CD1c-positive myeloid dendritic cell (primary cell): ENCODE measurements around the gene SNAPIN.

Experiments
- DNase-seq: peaks from one replicate; pipeline ENCODE4 v3.0.0-alpha.2; 2016; ENCODE audit errors: extremely low spot score

Gene SNAPIN

GRCh38 chr1:153658400-153659174 lies at the start of gene SNAPIN:
Gene SNAPIN (plus strand): TSS chr1:153658703. CDS start chr1:153658744, 41 bp downstream.
- DNase-seq: peak; percentile 94

GRCh38 chr1:153608742-153609584 lies 49.5 kb upstream of the SNAPIN start:
- peak; percentile 72 for DNase-seq

- DNase-seq: no peak
Observed at GRCh38 chr1:153609585-153609907, 49.0 kb upstream of the SNAPIN start.

- DNase-seq: peak; percentile 56
Observed at GRCh38 chr1:153610334-153610733, 48.2 kb upstream of the SNAPIN start.

- peak; percentile 68 for DNase-seq
Observed at GRCh38 chr1:153610811-153611301, 47.6 kb upstream of the SNAPIN start.

- no peak for DNase-seq
Observed at GRCh38 chr1:153611356-153611755, 47.1 kb upstream of the SNAPIN start.

GRCh38 chr1:153612111-153612754 lies 46.3 kb upstream of the SNAPIN start:
- DNase-seq: no peak

DNA sequence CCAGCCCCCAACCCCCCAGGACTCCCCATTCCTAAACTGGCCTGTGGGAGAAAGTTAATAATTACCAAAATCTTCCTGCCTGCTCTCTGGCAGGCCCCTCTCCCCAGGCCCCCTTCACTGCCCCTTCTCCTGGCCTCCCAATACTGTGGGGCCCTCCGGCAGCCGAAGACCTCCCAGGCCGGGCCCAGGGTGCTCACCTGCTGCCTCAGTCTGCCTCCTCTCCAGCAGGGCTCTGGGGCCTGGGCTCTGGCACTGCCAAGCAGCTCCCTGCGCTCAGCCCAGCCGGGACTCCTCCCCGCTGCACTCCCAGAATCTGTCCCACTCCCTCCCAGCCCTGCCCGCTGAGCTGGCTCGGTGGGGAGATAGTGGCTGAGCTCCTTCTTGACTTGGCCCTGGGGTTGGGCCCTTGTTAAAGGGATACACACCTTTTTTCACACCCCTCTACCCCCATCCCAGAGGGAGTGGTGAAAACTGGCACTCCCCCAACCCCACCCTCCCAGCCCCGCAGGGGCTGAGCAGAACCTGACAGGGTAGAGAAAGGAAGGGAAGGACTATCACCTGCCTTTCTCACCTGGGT lies 45.7 kb upstream of the SNAPIN start, which contains the start of gene S100A16:
S100A16 (minus strand) TSS at position 383 of the 577 bp plus-strand sequence. CDS start 4,986 bp downstream, outside the sequence.
- no peak for DNase-seq

GRCh38 chr1:153613406-153613805 lies 45.1 kb upstream of the SNAPIN start:
- DNase-seq: no peak

- no peak for DNase-seq
Observed at GRCh38 chr1:153614189-153614900, 44.2 kb upstream of the SNAPIN start.

DNA sequence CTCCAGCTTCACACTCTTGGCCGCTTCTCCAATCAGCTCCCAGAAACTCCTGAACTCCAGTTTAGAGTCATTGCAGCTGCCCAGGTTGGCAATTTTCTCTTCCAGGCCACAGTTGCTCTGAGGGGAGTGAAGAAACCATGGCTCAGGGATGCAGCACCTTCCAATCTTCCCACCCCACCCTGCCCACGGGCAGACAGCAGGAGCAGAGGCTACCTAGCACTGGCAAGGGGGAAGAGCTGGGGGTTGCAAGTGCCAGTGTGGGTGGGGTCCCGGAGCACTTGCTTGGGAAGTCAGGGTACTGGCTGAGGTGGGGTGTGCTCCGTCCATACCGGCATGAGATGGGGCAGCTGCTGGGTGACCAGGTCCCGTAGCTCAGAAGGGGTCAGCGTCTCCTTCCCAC lies 43.6 kb upstream of the SNAPIN start:
- DNase-seq: no peak

DNA sequence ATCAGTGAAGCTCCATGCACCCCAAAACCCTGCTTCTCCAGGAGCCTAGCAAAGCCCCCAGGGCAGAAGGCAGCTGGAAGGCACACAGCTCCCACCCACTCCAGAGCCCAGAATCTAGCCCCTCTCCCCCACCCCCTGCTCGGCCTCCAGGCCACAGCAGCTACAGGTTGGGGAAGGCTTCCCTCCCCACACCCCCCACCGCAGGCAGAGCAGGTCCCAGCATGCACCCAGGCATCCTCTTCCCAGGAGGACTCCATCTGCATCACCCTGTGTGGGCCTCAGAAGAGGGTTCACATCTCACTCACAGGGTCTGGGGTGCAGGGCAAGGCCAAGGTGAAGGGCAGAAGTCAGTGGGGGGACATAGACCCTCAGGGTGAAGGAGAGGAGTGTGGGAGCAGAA lies 43.1 kb upstream of the SNAPIN start:
- DNase-seq: no peak

DNA sequence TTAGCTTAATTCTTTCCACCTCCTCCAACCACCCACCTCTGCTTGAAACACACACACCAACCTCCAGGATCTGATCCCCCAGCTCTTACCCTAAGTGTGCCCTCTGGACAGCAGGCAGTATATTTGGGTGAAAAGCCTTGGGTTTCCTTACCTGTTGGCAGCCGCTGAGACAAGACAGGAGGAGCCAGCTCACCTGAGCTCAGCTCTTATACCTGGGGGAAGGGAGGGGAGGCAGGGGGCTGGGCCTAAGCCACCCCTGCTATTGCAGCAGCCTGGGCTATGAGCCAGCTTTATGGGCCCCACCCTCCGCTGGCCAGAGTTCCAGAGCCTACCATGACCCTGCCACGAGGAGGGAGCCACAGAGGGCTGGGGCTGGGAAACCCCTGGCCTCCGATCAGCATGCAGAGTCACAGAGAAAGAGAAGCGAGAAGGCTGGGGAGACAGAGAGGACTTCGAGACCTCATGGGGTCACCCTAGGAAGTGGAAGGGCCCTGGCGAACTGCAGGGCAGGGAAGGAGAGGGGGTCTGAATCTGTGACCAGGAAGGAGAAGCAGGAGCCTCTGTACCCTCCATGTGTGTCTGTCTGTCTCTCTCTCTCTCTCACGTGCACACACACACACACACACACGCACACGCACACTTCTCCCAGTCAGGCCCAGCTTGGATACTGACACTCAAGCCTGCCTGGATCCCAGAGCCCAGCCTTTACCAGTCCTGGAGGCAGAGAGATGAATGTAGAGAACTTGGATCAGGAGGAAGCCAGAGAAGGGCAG lies 42.2 kb upstream of the SNAPIN start, which contains the start of gene S100A14:
S100A14 (minus strand) TSS at position 182 of the 773 bp plus-strand sequence. CDS start 467 bp downstream, outside the sequence.
- no peak for DNase-seq

DNA sequence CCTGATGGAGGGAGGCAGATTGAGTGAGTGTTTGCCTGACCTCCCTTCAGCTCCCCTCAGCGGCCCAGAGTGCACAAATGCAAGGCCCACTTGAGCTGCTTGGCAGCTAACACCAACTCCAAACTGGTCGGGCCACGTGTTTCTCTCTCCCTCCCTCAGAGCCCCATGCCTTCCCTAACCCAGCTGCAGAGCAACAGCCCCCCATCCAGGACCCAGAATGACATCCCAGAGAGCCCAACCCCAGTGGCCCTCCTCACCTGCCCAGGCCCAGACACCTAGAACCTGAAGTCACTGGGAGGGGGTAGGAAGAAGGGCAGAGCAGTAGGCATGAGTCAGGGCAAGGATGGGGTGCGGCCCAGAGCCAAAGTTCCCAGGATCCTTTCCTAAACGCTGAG lies 41.6 kb upstream of the SNAPIN start:
- DNase-seq: no peak

DNA sequence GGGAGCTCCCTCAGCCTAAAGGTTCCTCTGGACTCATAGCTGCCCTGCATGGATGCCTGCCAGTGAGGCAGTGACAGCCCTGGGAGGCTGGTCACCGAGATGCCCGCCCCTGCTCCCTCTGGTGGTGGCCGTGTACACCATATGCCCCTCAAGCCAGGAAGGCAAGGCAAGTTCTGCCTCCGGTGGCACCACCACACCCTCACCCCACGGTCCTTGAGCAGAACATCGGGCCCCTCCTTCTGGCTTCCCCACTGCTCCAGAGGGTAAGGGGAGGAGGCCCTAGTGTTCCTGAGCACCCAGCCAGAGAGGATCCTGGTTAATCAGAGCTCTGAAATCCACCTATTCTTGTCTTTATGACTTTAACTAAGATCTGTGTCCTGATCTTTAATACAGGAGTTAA lies 40.8 kb upstream of the SNAPIN start:
- DNase-seq: peak; percentile 70

DNA sequence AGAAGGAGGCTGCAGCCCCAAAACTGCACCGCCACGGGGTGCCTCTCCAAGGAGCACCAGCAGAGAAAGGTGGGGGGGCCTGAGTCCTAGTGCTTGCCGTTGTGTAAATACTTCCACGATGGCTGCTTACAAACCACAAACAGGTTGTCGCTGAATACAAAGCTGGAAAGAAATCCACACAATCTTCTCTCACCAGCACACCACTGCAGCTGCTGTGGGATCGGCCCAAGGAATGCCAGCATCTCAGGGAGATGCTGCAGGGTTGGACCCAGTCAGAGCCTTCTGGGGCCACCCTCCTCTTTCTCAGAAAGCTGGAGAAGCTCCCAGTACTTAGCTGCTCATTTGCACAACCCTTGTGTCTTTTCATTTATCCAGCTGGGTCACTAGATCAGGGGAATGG lies 39.3 kb upstream of the SNAPIN start:
- no peak for DNase-seq

DNA sequence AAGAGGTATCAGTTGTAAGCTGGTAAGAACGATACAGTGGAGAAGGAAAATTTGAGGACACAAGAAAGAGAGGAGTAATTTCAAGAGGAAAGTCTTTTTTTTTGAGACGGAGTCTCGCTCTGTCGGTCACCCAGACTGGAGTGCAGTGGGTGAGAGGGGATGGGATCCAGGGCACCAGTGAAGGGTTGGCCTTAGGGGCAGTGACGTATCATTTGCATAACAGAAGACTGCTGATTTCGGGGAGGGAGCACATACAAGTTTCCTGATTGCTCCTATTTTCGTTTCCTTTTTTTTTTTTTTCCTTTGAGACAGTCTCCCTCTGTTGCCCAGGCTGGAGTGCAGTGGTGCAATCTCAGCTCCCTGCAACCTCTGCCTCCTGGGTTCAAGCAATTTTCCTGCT lies 35.4 kb upstream of the SNAPIN start:
- peak; percentile 79 for DNase-seq

- no peak for DNase-seq
Observed at GRCh38 chr1:153624965-153625611, 33.4 kb upstream of the SNAPIN start.

GRCh38 chr1:153626477-153626903 lies 32.0 kb upstream of the SNAPIN start:
- DNase-seq: no peak
